ENCODE measurements around the gene MGAT4D. TPM values are rescaled to one million over a fixed set of nuclear protein-coding genes. Genes with fewer than 3 reads are reported as not detected.

Gene MGAT4D
- total RNA-seq, 4 donors from 2014 or later = not detected

DNA sequence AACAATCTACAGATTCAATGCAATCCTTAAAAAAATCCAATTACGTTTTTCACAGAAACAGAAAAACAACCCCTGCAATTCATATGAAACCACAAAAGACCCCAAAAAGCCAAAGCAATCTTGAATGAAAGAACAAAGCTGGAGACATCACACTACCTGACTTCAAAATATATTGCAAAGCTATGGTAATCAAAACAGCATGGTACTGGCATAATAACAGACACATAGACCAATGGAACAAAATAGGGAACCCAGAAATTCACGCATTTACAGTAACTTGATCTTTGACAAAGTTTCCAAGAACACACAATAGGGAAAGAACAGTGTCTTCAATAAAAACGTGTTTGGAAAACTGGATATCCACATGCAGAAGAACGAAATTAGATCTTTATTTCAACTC lies 14.6 kb downstream of the MGAT4D start:
- DNase-seq = no peak
- no peak overlapping the region for H3K4me3 ChIP-seq
- no peaks in the 10 kb centered on the region for H3K9me3 ChIP-seq
- no peaks in the 10 kb centered on the region for H3K36me3 ChIP-seq
- no peaks in the 10 kb centered on the region for H3K4me1 ChIP-seq
- H3K27me3 ChIP-seq = peaks cover 0 to 4% of the 10 kb centered on the region in 2 donors
- TF ChIP-seq, protein P1, sequence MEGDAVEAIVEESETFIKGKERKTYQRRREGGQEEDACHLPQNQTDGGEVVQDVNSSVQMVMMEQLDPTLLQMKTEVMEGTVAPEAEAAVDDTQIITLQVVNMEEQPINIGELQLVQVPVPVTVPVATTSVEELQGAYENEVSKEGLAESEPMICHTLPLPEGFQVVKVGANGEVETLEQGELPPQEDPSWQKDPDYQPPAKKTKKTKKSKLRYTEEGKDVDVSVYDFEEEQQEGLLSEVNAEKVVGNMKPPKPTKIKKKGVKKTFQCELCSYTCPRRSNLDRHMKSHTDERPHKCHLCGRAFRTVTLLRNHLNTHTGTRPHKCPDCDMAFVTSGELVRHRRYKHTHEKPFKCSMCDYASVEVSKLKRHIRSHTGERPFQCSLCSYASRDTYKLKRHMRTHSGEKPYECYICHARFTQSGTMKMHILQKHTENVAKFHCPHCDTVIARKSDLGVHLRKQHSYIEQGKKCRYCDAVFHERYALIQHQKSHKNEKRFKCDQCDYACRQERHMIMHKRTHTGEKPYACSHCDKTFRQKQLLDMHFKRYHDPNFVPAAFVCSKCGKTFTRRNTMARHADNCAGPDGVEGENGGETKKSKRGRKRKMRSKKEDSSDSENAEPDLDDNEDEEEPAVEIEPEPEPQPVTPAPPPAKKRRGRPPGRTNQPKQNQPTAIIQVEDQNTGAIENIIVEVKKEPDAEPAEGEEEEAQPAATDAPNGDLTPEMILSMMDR (IDR thresholded peaks at IDR 0.05) = no peak
- TF ChIP-seq POLR2A (IDR thresholded peaks at IDR 0.05) = no peak
- intact Hi-C loops (cut with DNase I; ENCODE audit: low total_unique reads) = no loop called here
- no peak overlapping the region for H3K27ac ChIP-seq

DNA sequence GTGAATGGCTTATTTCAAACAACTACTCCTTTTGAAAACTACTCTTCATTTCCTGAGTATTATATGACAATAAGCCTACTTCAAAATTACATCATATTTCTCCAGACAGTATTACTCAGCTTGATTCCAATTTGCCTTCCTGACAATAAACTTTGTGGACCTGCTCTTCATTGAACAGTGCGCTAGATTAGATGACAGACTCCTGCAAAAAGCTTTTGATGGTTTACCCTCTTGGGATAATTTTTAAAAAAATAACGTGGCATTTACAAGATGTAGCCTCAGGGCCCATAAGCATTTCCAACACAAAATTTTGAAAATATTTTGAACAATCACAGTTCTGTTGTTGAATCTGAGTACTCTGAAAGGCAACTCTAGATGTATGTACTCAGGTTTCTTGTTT lies 25.9 kb downstream of the MGAT4D start:
- no peak overlapping the region for H3K4me3 ChIP-seq
- H3K4me1 ChIP-seq = no peaks in the 10 kb centered on the region
- H3K27me3 ChIP-seq = no peaks in the 10 kb centered on the region
- intact Hi-C loops (cut with DNase I; ENCODE audit: low total_unique reads) = no loop called here
- TF ChIP-seq, protein P1 (IDR thresholded peaks at IDR 0.05) = no peak
- TF ChIP-seq POLR2A (IDR thresholded peaks at IDR 0.05) = no peak
- no peak for DNase-seq
- no peaks in the 10 kb centered on the region for H3K9me3 ChIP-seq
- no peak overlapping the region for H3K27ac ChIP-seq
- H3K36me3 ChIP-seq = no peaks in the 10 kb centered on the region

DNA sequence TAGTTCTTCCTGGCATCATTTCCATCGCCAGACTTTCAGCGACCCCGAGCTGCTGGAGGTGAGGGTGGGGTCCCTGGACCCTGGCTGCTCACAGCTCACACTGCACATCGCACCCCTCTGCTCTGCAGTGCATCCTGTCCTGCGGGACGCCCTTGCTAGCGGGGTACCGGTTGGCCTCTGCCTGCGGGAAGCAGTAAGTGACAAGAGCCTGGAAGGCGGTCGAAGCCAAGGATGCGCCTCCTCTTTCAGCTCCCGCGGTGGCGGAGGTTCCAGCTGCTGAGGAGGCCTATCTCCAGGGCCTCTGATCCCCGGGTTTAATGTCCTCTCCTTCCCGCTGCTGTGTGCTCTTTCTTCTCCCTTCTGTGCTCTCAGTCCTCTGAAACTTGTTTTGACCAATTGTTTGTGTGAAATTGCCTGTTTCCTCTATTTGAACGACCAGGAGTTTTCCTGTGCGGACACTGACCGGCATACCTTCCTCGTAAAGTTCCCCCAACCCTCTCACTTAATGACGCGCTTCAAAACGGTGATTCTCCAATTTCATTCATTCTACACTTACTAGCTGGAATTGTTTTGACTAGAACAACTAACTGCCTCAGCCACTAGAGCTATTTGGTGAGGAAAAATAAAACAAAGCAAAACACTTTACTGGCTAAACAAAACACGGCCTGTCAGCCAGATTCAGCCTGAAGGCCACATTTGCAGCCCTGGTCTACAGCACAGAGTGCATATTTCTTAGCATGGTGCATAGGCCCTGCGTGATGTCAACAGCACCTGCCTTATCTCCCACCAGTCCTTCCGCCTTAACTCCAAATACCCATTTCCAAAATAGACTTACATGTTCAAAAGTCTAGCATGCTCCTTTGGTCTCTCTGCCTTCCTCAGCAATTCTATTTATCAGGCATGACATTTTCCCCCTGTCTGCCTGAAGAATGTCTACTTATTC lies 28.0 kb downstream of the MGAT4D start:
- Histone ChIP-seq H3K27ac (no peak overlapping the region), H3K4me3 (no peak overlapping the region), H3K9me3 (no peaks in the 10 kb centered on the region), H3K27me3 (no peaks in the 10 kb centered on the region), H3K36me3 (no peaks in the 10 kb centered on the region), H3K4me1 (no peaks in the 10 kb centered on the region)
- no peak for DNase-seq
- TF ChIP-seq, protein P1 (IDR thresholded peaks at IDR 0.05) = no peak
- TF ChIP-seq POLR2A (IDR thresholded peaks at IDR 0.05) = no peak
- intact Hi-C loops (cut with DNase I; ENCODE audit: low total_unique reads) = no loop called here

DNA sequence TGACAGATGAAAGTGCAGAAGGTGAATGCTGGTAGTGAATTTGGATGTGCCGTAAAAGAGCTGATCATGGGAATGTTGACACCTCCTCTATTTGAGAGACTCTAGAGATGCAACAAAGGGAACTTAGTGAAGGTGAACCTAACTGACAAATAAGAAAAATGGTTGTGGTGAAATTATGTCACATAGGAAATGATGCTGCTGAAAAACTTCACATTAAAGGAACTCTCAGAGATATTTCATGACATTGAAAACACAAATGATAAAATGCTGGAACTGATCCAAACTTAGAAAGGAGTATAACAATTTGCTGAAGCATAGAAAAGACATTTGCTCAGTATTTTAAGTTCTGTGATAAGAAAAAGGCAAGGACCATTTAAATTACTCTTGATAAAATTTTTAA lies 31.9 kb downstream of the MGAT4D start:
- Histone ChIP-seq H3K4me3 (no peak overlapping the region), H3K36me3 (no peaks in the 10 kb centered on the region), H3K27me3 (no peaks in the 10 kb centered on the region), H3K27ac (no peak overlapping the region), H3K4me1 (no peaks in the 10 kb centered on the region), H3K9me3 (no peaks in the 10 kb centered on the region)
- no peak for DNase-seq
- intact Hi-C loops (cut with DNase I; ENCODE audit: low total_unique reads) = no loop called here
- no peak for TF ChIP-seq POLR2A (IDR thresholded peaks at IDR 0.05)
- TF ChIP-seq, protein P1 (IDR thresholded peaks at IDR 0.05) = no peak

DNA sequence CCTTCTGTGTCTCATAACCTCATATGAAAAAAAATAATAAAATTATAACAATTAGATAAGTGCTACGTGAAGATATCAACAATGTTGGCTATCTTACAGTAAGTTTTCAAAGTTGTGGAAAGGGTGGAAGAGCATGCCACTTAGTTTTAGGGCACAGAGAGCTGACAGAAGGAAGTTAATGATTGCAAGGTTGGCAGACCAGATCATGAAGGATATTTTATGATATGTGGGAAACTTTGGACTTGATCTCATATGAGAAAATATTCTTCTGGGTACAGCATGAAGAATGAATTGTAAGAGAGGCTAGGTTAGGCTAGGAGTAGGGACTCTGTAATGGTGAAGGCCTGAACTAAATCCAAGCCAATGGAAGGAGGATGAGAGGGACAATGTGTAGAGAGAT lies 34.5 kb downstream of the MGAT4D start:
- Histone ChIP-seq H3K36me3 (no peaks in the 10 kb centered on the region), H3K27me3 (no peaks in the 10 kb centered on the region), H3K4me1 (no peaks in the 10 kb centered on the region), H3K27ac (no peak overlapping the region), H3K9me3 (no peaks in the 10 kb centered on the region), H3K4me3 (no peak overlapping the region)
- DNase-seq = no peak
- TF ChIP-seq, protein P1 (IDR thresholded peaks at IDR 0.05) = no peak
- no peak for TF ChIP-seq POLR2A (IDR thresholded peaks at IDR 0.05)
- intact Hi-C loops (cut with DNase I; ENCODE audit: low total_unique reads) = no loop called here

Measured in uterus (tissue), 4 donors.